Ascending aorta (tissue), 2 donors: Measurements from ENCODE around the gene ANKRD44. TPM values are rescaled to one million over a fixed set of nuclear protein-coding genes. Genes with fewer than 3 reads are reported as not detected.

ENCODE experiments used
- DNase-seq, 2 donors: peaks; one replicate each; pipeline ENCODE4 v3.0.0-alpha.2; 2019; ENCODE audit warnings: low spot score in 2 of 2
- H3K27ac ChIP-seq, 2 donors: fragments of 200-600 bp; sonication (generic); one replicate each; pipeline ENCODE4 v1.5.1; 2016 to 2017; ENCODE audit warnings: mild to moderate bottlenecking in 1 of 2
- H3K27me3 ChIP-seq: fragments of 200-600 bp; sonication (generic); one replicate; pipeline ENCODE4 v1.5.1; 2017
- H3K36me3 ChIP-seq, 2 donors: fragments of 200-600 bp; sonication (generic); one replicate each; pipeline ENCODE4 v1.5.1; 2016
- H3K4me1 ChIP-seq, 2 donors: fragments of 200-600 bp; sonication (generic); one replicate each; pipeline ENCODE4 v1.5.1; 2016 to 2017; ENCODE audit warnings: mild to moderate bottlenecking in 1 of 2
- H3K4me3 ChIP-seq, 2 donors: fragments of 200-600 bp; sonication (generic); one replicate each; pipeline ENCODE4 v1.5.1; 2016 to 2017; ENCODE audit warnings: mild to moderate bottlenecking in 1 of 2
- H3K9me3 ChIP-seq, 2 donors: fragments of 200-600 bp; sonication (generic); one replicate each; pipeline ENCODE4 v1.5.1; 2016
- intact Hi-C: fragments of 100-400 bp; cut with DNase I; formaldehyde crosslinking; loops from one replicate; pipeline ENCODE4 v1.15.1; 2023
- total RNA-seq: library from RNA; depleted of rRNA; stranded (reverse); fragments of >200 nt; gene quantifications from one replicate; pipeline ENCODE4 v1.1.0, GENCODE V29; 2016
- TF ChIP-seq, protein P1 (sequence below), 3 experiments: fragments of 200-600 bp in 2 of 3; fragments of 450-650 bp in 1 of 3; sonication (generic) in 2 of 3; IDR thresholded peaks; one replicate each; pipeline ENCODE4 v1.5.1; 2016 to 2019; ENCODE audit warnings: antibody characterized with exemption in 3 of 3, mild to moderate bottlenecking in 1 of 3, moderate library complexity in 1 of 3

Gene ANKRD44
- total RNA-seq, 1 donor from 2014 or later, result 66.3 TPM

DNA sequence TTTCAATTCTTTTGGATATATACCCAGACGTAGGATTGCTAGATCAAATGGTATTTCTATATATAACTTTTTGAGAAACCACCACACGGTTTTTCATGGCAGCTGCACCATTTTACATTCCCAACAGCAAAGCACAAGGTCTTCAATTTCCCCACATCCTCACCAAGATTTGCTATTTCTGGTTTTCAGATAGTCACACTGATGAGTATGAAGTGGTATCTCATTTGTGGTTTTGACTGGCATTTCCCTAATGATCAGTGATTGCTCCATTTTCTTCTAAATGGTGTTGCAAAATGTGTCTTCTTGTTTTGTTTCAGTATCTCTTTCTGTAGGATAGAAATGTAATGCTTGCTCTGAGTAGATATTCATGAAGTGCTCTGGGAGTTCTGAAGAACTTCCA lies 52.0 kb downstream of the ANKRD44 start:
- intact Hi-C loops, result loop anchor here (5.0 kb wide), 1 partner anchor 66 kb away; no protein-coding TSS in a partner anchor
- Histone ChIP-seq H3K4me3 (no peak overlapping the region), H3K27ac (no peak overlapping the region), H3K36me3 (no peaks in the 10 kb centered on the region), H3K9me3 (no peaks in the 10 kb centered on the region), H3K4me1 (peaks cover 0 to 11% of the 10 kb centered on the region in 2 donors), H3K27me3 (no peaks in the 10 kb centered on the region)
- no peak for DNase-seq
- TF ChIP-seq, protein P1, sequence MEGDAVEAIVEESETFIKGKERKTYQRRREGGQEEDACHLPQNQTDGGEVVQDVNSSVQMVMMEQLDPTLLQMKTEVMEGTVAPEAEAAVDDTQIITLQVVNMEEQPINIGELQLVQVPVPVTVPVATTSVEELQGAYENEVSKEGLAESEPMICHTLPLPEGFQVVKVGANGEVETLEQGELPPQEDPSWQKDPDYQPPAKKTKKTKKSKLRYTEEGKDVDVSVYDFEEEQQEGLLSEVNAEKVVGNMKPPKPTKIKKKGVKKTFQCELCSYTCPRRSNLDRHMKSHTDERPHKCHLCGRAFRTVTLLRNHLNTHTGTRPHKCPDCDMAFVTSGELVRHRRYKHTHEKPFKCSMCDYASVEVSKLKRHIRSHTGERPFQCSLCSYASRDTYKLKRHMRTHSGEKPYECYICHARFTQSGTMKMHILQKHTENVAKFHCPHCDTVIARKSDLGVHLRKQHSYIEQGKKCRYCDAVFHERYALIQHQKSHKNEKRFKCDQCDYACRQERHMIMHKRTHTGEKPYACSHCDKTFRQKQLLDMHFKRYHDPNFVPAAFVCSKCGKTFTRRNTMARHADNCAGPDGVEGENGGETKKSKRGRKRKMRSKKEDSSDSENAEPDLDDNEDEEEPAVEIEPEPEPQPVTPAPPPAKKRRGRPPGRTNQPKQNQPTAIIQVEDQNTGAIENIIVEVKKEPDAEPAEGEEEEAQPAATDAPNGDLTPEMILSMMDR (IDR thresholded peaks at IDR 0.05), result no peak

DNA sequence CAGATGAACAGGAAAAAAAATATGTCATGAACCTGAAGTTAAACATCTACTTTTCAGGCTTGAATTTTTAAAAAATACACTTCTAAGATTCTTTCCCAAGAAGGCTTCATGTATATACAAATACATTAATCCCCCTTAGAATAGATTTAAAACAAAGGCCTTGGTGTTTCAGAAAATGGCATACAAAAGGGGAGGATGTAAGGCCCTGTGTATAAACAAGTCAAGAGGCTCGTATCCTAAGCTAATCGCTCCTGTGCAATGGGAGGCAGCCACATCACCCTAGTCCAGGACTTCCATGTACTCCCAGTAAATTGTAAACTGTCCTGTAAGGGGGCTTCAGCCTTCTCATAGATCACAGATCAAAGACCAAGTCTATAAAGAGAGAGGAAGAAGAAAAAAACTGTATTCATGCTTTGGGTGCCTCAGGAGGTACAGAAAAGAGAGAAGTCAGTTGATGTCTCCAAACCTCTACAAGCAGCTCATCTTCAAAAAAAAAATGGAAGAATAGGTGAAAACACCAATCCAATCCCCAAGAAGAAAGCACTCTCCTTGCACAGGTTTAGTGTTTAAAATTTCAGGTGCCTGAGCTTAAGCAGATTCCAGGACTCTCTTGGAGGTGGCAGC lies 53.9 kb downstream of the ANKRD44 start:
- peaks cover 0 to 12% of the 10 kb centered on the region in 2 donors for H3K4me1 ChIP-seq
- H3K36me3 ChIP-seq, result no peaks in the 10 kb centered on the region
- H3K27me3 ChIP-seq, result no peaks in the 10 kb centered on the region
- H3K4me3 ChIP-seq, result no peak overlapping the region
- peak overlapping the region in 1 of 2 donors; percentile 55 for H3K27ac ChIP-seq
- H3K9me3 ChIP-seq, result no peaks in the 10 kb centered on the region
- no peak for DNase-seq
- intact Hi-C loops, result loop anchor here (5.0 kb wide), 1 partner anchor 64 kb away; no protein-coding TSS in a partner anchor
- TF ChIP-seq, protein P1 (IDR thresholded peaks at IDR 0.05), result no peak

DNA sequence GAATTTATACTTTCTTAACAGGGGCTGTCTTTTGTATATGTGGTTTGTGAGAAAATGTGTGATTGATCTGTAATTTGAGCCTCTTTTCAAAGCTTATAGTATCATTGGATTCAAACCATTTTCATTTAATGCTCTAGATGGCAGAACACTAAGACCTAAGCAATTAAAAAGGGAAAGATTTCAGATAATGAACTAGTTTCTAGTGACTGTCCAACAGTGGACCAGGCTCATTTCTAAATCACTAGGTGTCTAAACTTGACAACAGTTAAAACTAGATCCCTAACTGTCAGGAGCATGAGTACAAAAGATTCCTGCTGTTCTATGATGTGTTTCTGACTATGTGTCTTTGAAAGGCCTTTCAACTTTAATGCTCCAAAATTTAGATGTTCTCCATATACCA lies 54.6 kb downstream of the ANKRD44 start:
- TF ChIP-seq, protein P1 (IDR thresholded peaks at IDR 0.05), result no peak
- intact Hi-C loops, result loop anchor here (5.0 kb wide), 1 partner anchor 64 kb away; no protein-coding TSS in a partner anchor
- Histone ChIP-seq H3K36me3 (no peaks in the 10 kb centered on the region), H3K9me3 (no peaks in the 10 kb centered on the region), H3K4me1 (peaks cover 0 to 12% of the 10 kb centered on the region in 2 donors), H3K4me3 (peak overlapping the region in 1 of 2 donors; percentile 35), H3K27me3 (no peaks in the 10 kb centered on the region), H3K27ac (peak overlapping the region; percentile 55 to 59)
- DNase-seq, result no peak

DNA sequence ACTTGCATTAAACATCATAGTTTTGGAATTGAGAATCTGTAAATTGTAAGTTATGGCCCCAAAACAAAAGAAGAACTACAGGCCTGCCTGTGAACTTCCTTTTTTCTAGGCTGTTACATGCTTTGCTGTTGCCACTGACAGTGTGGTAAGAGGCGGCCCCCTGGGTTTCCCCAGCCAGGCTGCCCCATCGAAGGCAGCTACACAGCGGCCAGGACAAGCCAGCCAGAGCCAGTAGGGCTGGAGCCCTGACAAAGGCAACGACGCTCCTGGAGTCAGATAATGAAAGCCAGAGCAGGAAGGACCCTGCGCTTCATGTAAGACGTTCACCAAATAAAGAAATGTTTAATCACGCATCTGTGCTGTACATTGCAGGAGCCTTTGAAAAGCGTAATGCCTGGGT lies 55.0 kb downstream of the ANKRD44 start:
- Histone ChIP-seq H3K4me1 (peaks cover 0 to 12% of the 10 kb centered on the region in 2 donors), H3K9me3 (no peaks in the 10 kb centered on the region), H3K36me3 (no peaks in the 10 kb centered on the region), H3K27me3 (no peaks in the 10 kb centered on the region), H3K4me3 (peak overlapping the region in 1 of 2 donors; percentile 35), H3K27ac (peak overlapping the region; percentile 55 to 59)
- intact Hi-C loops, result loop anchor here (5.0 kb wide), 1 partner anchor 63 kb away; no protein-coding TSS in a partner anchor
- peak; percentile 45 to 84 for DNase-seq
- TF ChIP-seq, protein P1 (IDR thresholded peaks at IDR 0.05), result no peak

DNA sequence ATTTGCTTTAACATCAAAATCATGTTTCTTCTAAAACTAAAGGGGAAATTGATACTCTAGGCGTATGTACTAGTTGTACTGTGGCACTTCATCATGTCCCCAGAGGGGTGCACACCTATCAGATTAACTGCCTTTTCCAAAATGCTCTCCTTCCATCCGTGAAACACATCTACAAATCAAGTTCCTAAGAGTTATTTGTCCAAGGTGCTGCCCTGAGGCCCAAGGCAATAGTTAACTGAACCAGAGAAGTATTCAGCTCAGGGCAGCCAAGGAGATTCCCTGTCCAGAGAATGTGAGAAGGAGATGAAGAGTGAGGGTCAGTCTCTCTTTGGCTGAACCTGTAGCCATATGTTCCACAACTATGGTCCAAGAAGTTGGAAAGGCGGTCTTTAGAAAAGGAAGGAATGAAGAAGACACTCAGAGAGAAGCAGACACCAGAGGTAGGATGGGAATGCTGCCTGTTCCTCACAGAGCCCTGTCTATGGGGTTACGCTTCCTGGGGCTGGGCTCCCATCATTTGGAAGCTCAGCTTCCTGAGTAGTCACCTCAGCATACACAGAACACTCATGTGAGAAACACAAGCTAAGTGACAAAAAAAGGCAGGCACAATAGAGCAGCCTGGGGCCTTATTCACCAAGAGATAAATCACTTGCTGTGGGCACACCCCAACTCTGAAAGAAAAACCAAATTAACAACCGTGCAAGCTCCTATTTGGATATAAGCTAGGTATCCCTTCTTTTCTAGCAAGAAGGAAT lies 55.6 kb downstream of the ANKRD44 start:
- peak overlapping the region; percentile 55 to 59 for H3K27ac ChIP-seq
- TF ChIP-seq, protein P1 (IDR thresholded peaks at IDR 0.05), result no peak
- peak overlapping the region in 1 of 2 donors; percentile 35 for H3K4me3 ChIP-seq
- no peaks in the 10 kb centered on the region for H3K36me3 ChIP-seq
- no peaks in the 10 kb centered on the region for H3K9me3 ChIP-seq
- intact Hi-C loops, result loop anchor here (5.0 kb wide), 1 partner anchor 63 kb away; no protein-coding TSS in a partner anchor
- no peaks in the 10 kb centered on the region for H3K27me3 ChIP-seq
- peaks cover 0 to 12% of the 10 kb centered on the region in 2 donors for H3K4me1 ChIP-seq
- DNase-seq, result no peak
